PC-3 (cell line): ENCODE results near the gene PSTPIP2. TPM values are rescaled to one million over a fixed set of nuclear protein-coding genes. Genes with fewer than 3 reads are reported as not detected.

Experiments
- ATAC-seq: fragments of 200-7000 bp; cut with Tn5 transposase; 2 replicates; pipeline ENCODE4 v1.9.1; 2020; ENCODE audit warnings: mild to moderate bottlenecking, moderate library complexity
- BruUV-seq: library from RNA; stranded (reverse); fragments of 400-500 nt; replicated peaks from 2 replicates; lab custom pipeline; 2021; lab: Mats Ljungman, UMichigan
- CTCF ChIA-PET: fragments of 300-600 bp; sonication (Branson Sonifier 250); formaldehyde crosslinking; loops from one replicate; lab custom pipeline; 2022; ENCODE audit warnings: antibody characterized with exemption; lab: Charles Lee
- POLR2A ChIA-PET: fragments of 300-600 bp; sonication (Branson Sonifier 250); formaldehyde crosslinking; loops from one replicate; lab custom pipeline; 2022; ENCODE audit warnings: antibody characterized with exemption; ENCODE audit not compliant: unreplicated experiment; lab: Charles Lee
- DNase-seq: peaks from one replicate; pipeline ENCODE4 v3.0.0-alpha.2; 2015
- H2AFZ ChIP-seq: fragments of 300-600 bp; sonication (generic); 2 replicates; pipeline ENCODE4 v1.6.0; 2016; ENCODE audit warnings: antibody characterized with exemption, low read length
- H3F3A ChIP-seq: fragments of 300-600 bp; sonication (generic); one replicate; pipeline ENCODE4 v1.6.0; 2017; ENCODE audit warnings: antibody characterized with exemption, low read length, control low read depth, mild to moderate bottlenecking; ENCODE audit not compliant: unreplicated experiment
- H3K27ac ChIP-seq: fragments of 300-600 bp; sonication (generic); 2 replicates; pipeline ENCODE4 v1.5.1; 2016; ENCODE audit warnings: mild to moderate bottlenecking, low read length
- H3K27me3 ChIP-seq: fragments of 300-600 bp; sonication (generic); 2 replicates; pipeline ENCODE4 v1.6.1; 2016; ENCODE audit warnings: low read length, mixed read lengths
- H3K36me3 ChIP-seq: fragments of 300-600 bp; sonication (generic); 2 replicates; pipeline ENCODE4 v1.6.1; 2016; ENCODE audit warnings: low read depth, mixed run types, low read length, mixed read lengths
- H3K4me1 ChIP-seq: fragments of 300-600 bp; sonication (generic); 2 replicates; pipeline ENCODE4 v1.5.1; 2016; ENCODE audit warnings: low read length; ENCODE audit not compliant: insufficient read depth
- H3K4me2 ChIP-seq: fragments of 300-600 bp; sonication (generic); 2 replicates; pipeline ENCODE4 v1.6.0; 2016; ENCODE audit warnings: low read length
- H3K4me3 ChIP-seq: fragments of 300-600 bp; sonication (generic); 2 replicates; pipeline ENCODE4 v1.5.1; 2016; ENCODE audit warnings: mild to moderate bottlenecking, low read length, mixed read lengths
- H3K79me2 ChIP-seq: fragments of 300-600 bp; sonication (generic); 2 replicates; pipeline ENCODE4 v1.6.1; 2017; ENCODE audit warnings: low read length, mixed read lengths
- H3K9ac ChIP-seq: fragments of 300-600 bp; sonication (generic); 2 replicates; pipeline ENCODE4 v1.6.0; 2016; ENCODE audit warnings: mild to moderate bottlenecking, low read length
- H3K9me2 ChIP-seq: fragments of 300-600 bp; sonication (generic); replicated peaks from 2 replicates; pipeline ENCODE4 v1.6.1; 2016; ENCODE audit warnings: mixed run types, low read length, mixed read lengths
- H3K9me3 ChIP-seq: fragments of 300-600 bp; sonication (generic); 2 replicates; pipeline ENCODE4 v1.6.1; 2016; ENCODE audit warnings: low read length, mixed read lengths
- H4K20me1 ChIP-seq: fragments of 300-600 bp; sonication (generic); 2 replicates; pipeline ENCODE4 v1.6.1; 2016; ENCODE audit warnings: low read length, mixed read lengths
- EZH2 ChIP-seq: fragments of 300-600 bp; sonication (generic); IDR thresholded peaks from one replicate; pipeline ENCODE4 v1.6.1; 2017; ENCODE audit warnings: antibody characterized with exemption, mild to moderate bottlenecking, low read length; ENCODE audit not compliant: unreplicated experiment
- EZH2phosphoT487 ChIP-seq: fragments of 300-600 bp; sonication (generic); IDR thresholded peaks from 2 replicates; pipeline ENCODE4 v1.6.1; 2018; ENCODE audit warnings: mild to moderate bottlenecking, antibody characterized with exemption, low read length, borderline replicate concordance
- intact Hi-C: fragments of 100-400 bp; cut with micrococcal nuclease; formaldehyde crosslinking; loops from 2 replicates; pipeline ENCODE4 v1.9.0; 2023
- total RNA-seq: library from RNA; depleted of rRNA; stranded (reverse); fragments of >200 nt; gene quantifications from 2 replicates; pipeline ENCODE4 v1.2.3, GENCODE V29; 2014
- TF ChIP-seq, protein P1 (sequence below): fragments of 300-600 bp; sonication (generic); conservative IDR thresholded peaks from 2 replicates; pipeline ENCODE4 v1.5.1; 2017; ENCODE audit warnings: antibody characterized with exemption, low read depth, mild to moderate bottlenecking, low read length

PSTPIP2 gene
- total RNA-seq, 1 experiment from 2014 or later = 0.11 TPM

DNA sequence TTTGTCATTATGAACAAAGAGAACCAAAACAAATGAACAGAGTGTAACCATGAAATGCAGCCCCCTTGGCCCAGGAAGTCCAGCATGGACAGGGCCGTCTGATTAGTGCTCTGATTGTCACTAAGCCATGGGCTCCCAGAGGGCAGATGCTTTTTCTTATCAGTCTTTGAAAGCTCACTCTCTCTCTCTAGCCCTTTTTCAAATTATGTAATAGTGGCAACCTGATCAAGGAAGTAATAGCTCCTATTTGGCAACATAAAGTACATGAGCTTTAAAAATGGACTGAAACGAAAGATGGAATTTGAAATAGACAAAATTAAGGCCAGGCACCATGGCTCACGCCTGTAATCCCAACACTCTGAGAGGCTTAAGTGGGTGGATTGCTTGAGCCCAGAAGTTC lies 72.5 kb downstream of the PSTPIP2 start:
- Histone ChIP-seq H3K27ac (no peak overlapping the region), H3K9ac (no peak overlapping the region), H4K20me1 (no peaks in the 10 kb centered on the region), H3K36me3 (no peaks in the 10 kb centered on the region), H3K4me1 (no peaks in the 10 kb centered on the region), H3K4me3 (no peak overlapping the region), H3K9me2 (no peaks in the 10 kb centered on the region), H3K79me2 (no peaks in the 10 kb centered on the region), H3K9me3 (no peaks in the 10 kb centered on the region), H3K4me2 (no peak overlapping the region), H3F3A (no peaks in the 10 kb centered on the region), H3K27me3 (no peaks in the 10 kb centered on the region), H2AFZ (no peak overlapping the region)
- no peak for DNase-seq
- POLR2A ChIA-PET = no interaction called here
- intact Hi-C loops = no loop called here
- no TSS peak for BruUV-seq
- CTCF ChIA-PET = no interaction called here
- ATAC-seq = no peak
- TF ChIP-seq, protein P1, sequence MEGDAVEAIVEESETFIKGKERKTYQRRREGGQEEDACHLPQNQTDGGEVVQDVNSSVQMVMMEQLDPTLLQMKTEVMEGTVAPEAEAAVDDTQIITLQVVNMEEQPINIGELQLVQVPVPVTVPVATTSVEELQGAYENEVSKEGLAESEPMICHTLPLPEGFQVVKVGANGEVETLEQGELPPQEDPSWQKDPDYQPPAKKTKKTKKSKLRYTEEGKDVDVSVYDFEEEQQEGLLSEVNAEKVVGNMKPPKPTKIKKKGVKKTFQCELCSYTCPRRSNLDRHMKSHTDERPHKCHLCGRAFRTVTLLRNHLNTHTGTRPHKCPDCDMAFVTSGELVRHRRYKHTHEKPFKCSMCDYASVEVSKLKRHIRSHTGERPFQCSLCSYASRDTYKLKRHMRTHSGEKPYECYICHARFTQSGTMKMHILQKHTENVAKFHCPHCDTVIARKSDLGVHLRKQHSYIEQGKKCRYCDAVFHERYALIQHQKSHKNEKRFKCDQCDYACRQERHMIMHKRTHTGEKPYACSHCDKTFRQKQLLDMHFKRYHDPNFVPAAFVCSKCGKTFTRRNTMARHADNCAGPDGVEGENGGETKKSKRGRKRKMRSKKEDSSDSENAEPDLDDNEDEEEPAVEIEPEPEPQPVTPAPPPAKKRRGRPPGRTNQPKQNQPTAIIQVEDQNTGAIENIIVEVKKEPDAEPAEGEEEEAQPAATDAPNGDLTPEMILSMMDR = no peak
- TF ChIP-seq EZH2 = no peak
- no peak for TF ChIP-seq EZH2phosphoT487

DNA sequence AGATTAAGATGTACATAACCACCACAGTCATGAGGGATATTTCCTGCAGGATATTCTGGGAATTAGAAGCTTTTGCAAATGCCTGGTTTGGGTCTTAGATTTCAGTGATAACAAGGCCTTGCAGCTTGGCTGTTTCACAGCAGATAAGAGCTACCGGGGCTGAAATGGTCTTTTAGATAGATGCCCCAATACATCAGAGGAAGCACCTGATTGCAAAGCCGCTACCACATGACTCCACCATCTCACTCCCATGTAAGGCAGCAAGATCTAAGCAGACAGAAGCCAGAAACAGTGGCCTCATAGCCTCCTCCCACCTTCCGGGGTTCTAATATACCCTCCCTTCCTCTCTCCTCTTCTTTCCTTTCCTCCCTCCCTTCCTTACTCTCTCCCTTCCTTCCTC lies 73.8 kb downstream of the PSTPIP2 start:
- no peak for TF ChIP-seq EZH2phosphoT487
- TF ChIP-seq EZH2 = no peak
- TF ChIP-seq, protein P1 = no peak
- Histone ChIP-seq H3K4me3 (no peak overlapping the region), H2AFZ (no peak overlapping the region), H3K9me2 (no peaks in the 10 kb centered on the region), H3K79me2 (no peaks in the 10 kb centered on the region), H3K4me1 (peaks cover 7% of the 10 kb centered on the region), H3K27me3 (no peaks in the 10 kb centered on the region), H3K4me2 (no peak overlapping the region), H3K9me3 (no peaks in the 10 kb centered on the region), H4K20me1 (no peaks in the 10 kb centered on the region), H3F3A (no peaks in the 10 kb centered on the region), H3K27ac (no peak overlapping the region), H3K9ac (no peak overlapping the region), H3K36me3 (no peaks in the 10 kb centered on the region)
- ChIA-PET CTCF (no interaction called here), POLR2A (no interaction called here)
- BruUV-seq = no TSS peak
- intact Hi-C loops = no loop called here
- DNase-seq (no peak), ATAC-seq (no peak)

- H3F3A ChIP-seq = no peaks in the 10 kb centered on the region
- no peaks in the 10 kb centered on the region for H3K79me2 ChIP-seq
- H3K9me3 ChIP-seq = no peaks in the 10 kb centered on the region
- DNase-seq = no peak
- ATAC-seq = no peak
- POLR2A ChIA-PET = no interaction called here
- BruUV-seq = no TSS peak
- CTCF ChIA-PET = no interaction called here
- H3K9me2 ChIP-seq = no peaks in the 10 kb centered on the region
- no peaks in the 10 kb centered on the region for H4K20me1 ChIP-seq
- H3K36me3 ChIP-seq = no peaks in the 10 kb centered on the region
- H2AFZ ChIP-seq = no peak overlapping the region
- H3K27me3 ChIP-seq = no peaks in the 10 kb centered on the region
- H3K27ac ChIP-seq = no peak overlapping the region
- peaks cover 10% of the 10 kb centered on the region for H3K4me1 ChIP-seq
- H3K4me3 ChIP-seq = no peak overlapping the region
- H3K4me2 ChIP-seq = no peak overlapping the region
- TF ChIP-seq EZH2 (no peak), EZH2phosphoT487 (no peak)
- TF ChIP-seq, protein P1 = no peak
- no peak overlapping the region for H3K9ac ChIP-seq
- intact Hi-C loops = no loop called here
Observed at GRCh38 chr18:45997700-45998151, 74.3 kb downstream of the PSTPIP2 start.
